Measurements from ENCODE around the gene OBSCN. TPM values are rescaled to one million over a fixed set of nuclear protein-coding genes. Genes with fewer than 3 reads are reported as not detected.

The OBSCN gene
- total and polyA plus RNA-seq, 2 donors (not counting 3 experiments of a cell fraction or from before 2014, with no cell fraction given): 1.5 to 2.9 TPM

DNA sequence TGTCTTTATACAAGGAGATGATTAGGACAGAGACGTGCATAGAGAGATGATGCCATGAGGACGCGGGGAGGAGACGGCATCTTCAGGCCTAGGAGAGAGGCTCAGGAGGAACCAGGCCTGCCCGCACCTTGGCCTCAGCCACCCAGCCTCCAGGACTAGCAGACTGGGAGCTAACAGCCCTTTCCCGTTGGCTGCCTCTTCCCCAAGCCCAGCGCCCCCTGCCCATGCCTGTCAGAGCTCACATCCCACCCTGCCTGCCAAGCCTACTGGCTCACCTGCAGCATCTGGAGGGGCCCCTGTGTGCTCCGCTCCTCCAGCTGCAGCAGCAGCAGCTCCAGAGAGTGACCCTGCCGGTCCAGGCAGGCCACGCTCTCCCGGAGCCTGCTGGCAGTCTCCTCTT lies 202.8 kb downstream of the OBSCN start:
- dilution Hi-C loops (cut with MboI; ENCODE audit: extremely low pct_ligation_motif_present, low sequenced_read_pairs): no loop called here
- H3K27ac ChIP-seq (ENCODE audit: insufficient read depth, low read depth, low read length): no peak overlapping the region
- no peak for DNase-seq (ENCODE audit: low read depth, low spot score)
- no peak overlapping the region for H2AFZ ChIP-seq (ENCODE audit: low read depth, low read length)
- TF ChIP-seq GATA2 (IDR thresholded peaks at IDR 0.05; ENCODE audit: insufficient read depth, insufficient read length, low read depth, low read length): no peak
- CTCF ChIA-PET: no interaction called here
- intact Hi-C loops (cut with micrococcal nuclease): no loop called here
- peaks cover 7% of the 10 kb centered on the region for H3K4me1 ChIP-seq (ENCODE audit: control insufficient read depth, extremely low read depth, insufficient read depth, low read length)
- peaks cover 14% of the 10 kb centered on the region for H3K79me2 ChIP-seq (ENCODE audit: control insufficient read depth, insufficient read depth, low read length)
- FAIRE-seq: no peak
- POLR2A ChIA-PET: no interaction called here
- no peak overlapping the region for H3K4me3 ChIP-seq (replicated peaks in 1 of 3; ENCODE audit: insufficient read depth in 1 of 3, low read depth in 1 of 3, low read length in 3 of 3)
- peaks cover 10% of the 10 kb centered on the region in 2 experiments for H3K27me3 ChIP-seq (ENCODE audit: control insufficient read depth in 2 of 2, insufficient read depth in 2 of 2, low read length in 2 of 2)
- no peaks in the 10 kb centered on the region for H3K36me3 ChIP-seq (ENCODE audit: control insufficient read depth in 2 of 2, extremely low read depth in 1 of 2, insufficient read depth in 2 of 2, low read length in 2 of 2)
- no peak overlapping the region for H3K4me2 ChIP-seq (ENCODE audit: insufficient read depth, low read length)
- no peaks in the 10 kb centered on the region for H3K9me3 ChIP-seq (replicated peaks; ENCODE audit: control insufficient read depth, insufficient read depth, low read length)
- no peaks in the 10 kb centered on the region for H3K9me1 ChIP-seq (replicated peaks; ENCODE audit: control insufficient read depth, extremely low read depth, insufficient read depth, low read length)
- no peak overlapping the region for H3K9ac ChIP-seq (replicated peaks; ENCODE audit: extremely low read depth, insufficient read depth, low read length)
- BruUV-seq (replicated peaks): no TSS peak
- no peaks in the 10 kb centered on the region for H4K20me1 ChIP-seq (replicated peaks; ENCODE audit: control insufficient read depth, extremely low read depth, insufficient read depth, low read length)

- no peak overlapping the region for H3K4me3 ChIP-seq (replicated peaks in 1 of 3; ENCODE audit: insufficient read depth in 1 of 3, low read depth in 1 of 3, low read length in 3 of 3)
- H2AFZ ChIP-seq (ENCODE audit: low read depth, low read length): no peak overlapping the region
- dilution Hi-C loops (cut with MboI; ENCODE audit: extremely low pct_ligation_motif_present, low sequenced_read_pairs) (no loop called here), intact Hi-C loops (cut with micrococcal nuclease) (no loop called here)
- POLR2A ChIA-PET: no interaction called here
- no peaks in the 10 kb centered on the region for H3K9me1 ChIP-seq (replicated peaks; ENCODE audit: control insufficient read depth, extremely low read depth, insufficient read depth, low read length)
- no peaks in the 10 kb centered on the region for H3K36me3 ChIP-seq (ENCODE audit: control insufficient read depth in 2 of 2, extremely low read depth in 1 of 2, insufficient read depth in 2 of 2, low read length in 2 of 2)
- DNase-seq (ENCODE audit: low read depth, low spot score) (no peak), FAIRE-seq (no peak)
- H3K27me3 ChIP-seq (ENCODE audit: control insufficient read depth in 2 of 2, insufficient read depth in 2 of 2, low read length in 2 of 2): peaks cover 14 to 15% of the 10 kb centered on the region in 2 experiments
- H3K4me2 ChIP-seq (ENCODE audit: insufficient read depth, low read length): no peak overlapping the region
- H3K27ac ChIP-seq (ENCODE audit: insufficient read depth, low read depth, low read length): no peak overlapping the region
- CTCF ChIA-PET: interaction anchor here (0.9 kb wide), 1 partner anchor 18 kb away, joined by 3 read pairs; no protein-coding TSS in a partner anchor
- TF ChIP-seq MYC (IDR thresholded peaks at IDR 0.05; ENCODE audit: low read depth, low read length) (no peak), POLR2A (IDR thresholded peaks at IDR 0.05; ENCODE audit: low read depth, low read length) (no peak)
- BruUV-seq (replicated peaks): no TSS peak
- H3K4me1 ChIP-seq (ENCODE audit: control insufficient read depth, extremely low read depth, insufficient read depth, low read length): peaks cover 6% of the 10 kb centered on the region
- H3K9ac ChIP-seq (replicated peaks; ENCODE audit: extremely low read depth, insufficient read depth, low read length): no peak overlapping the region
- peaks cover 10% of the 10 kb centered on the region for H3K79me2 ChIP-seq (ENCODE audit: control insufficient read depth, insufficient read depth, low read length)
- H4K20me1 ChIP-seq (replicated peaks; ENCODE audit: control insufficient read depth, extremely low read depth, insufficient read depth, low read length): no peaks in the 10 kb centered on the region
- H3K9me3 ChIP-seq (replicated peaks; ENCODE audit: control insufficient read depth, insufficient read depth, low read length): no peaks in the 10 kb centered on the region
Measured at GRCh38 chr1:228411121-228411520, 203.3 kb downstream of the OBSCN start.
